BLaER1 treated with 17β-estradiol and CSF1 and Interleukin-3, amounts not matched to agents 10 nM and 100 nM (cell line): ENCODE results near the gene TSEN54.

ENCODE experiments used
- H3K27ac ChIP-seq, 11 experiments: shearing (Covaris generic); formaldehyde crosslinking; 2 replicates each; pipeline ENCODE4 v1.8.1; 2022
- H3K27me3 ChIP-seq, 11 experiments: shearing (Covaris generic); formaldehyde crosslinking; 2 replicates each; pipeline ENCODE4 v1.8.1; 2022
- H3K36me3 ChIP-seq, 11 experiments: shearing (Covaris generic); formaldehyde crosslinking; 2 replicates each; pipeline ENCODE4 v1.8.1; 2022
- H3K4me1 ChIP-seq, 10 experiments: shearing (Covaris generic); formaldehyde crosslinking; 2 replicates each; pipeline ENCODE4 v1.8.1; 2022
- H3K4me2 ChIP-seq, 11 experiments: shearing (Covaris generic); formaldehyde crosslinking; 2 replicates each; pipeline ENCODE4 v1.8.1; 2022
- H3K4me3 ChIP-seq, 10 experiments: shearing (Covaris generic); formaldehyde crosslinking; 2 replicates each; pipeline ENCODE4 v1.8.1; 2022
- H3K9ac ChIP-seq, 11 experiments: shearing (Covaris generic); formaldehyde crosslinking; 2 replicates each; pipeline ENCODE4 v1.8.1; 2022
- H3K9me3 ChIP-seq, 11 experiments: shearing (Covaris generic); formaldehyde crosslinking; replicated peaks in 1 of 11; 2 replicates each; pipeline ENCODE4 v1.8.1; 2022
- H4K20me1 ChIP-seq, 11 experiments: shearing (Covaris generic); formaldehyde crosslinking; 2 replicates each; pipeline ENCODE4 v1.8.1; 2022
- Cebpa-rat ChIP-seq, 11 experiments: shearing (Covaris generic); IDR thresholded peaks; 2 replicates each; pipeline ENCODE4 v1.8.1; 2022

The TSEN54 gene

GRCh38 chr17:75525806-75526554 lies 9.7 kb downstream of the TSEN54 start:
- H3K27ac ChIP-seq, result peak overlapping the region in 10 of 11 experiments; percentile 35 to 64 (median 58); a peak in 17 of 22 replicates
- peaks cover 12 to 40% (median 33%) of the 10 kb centered on the region in 10 experiments; a peak in 19 of 20 replicates for H3K4me1 ChIP-seq
- peaks cover 10 to 17% (median 16%) of the 10 kb centered on the region in 11 experiments; a peak in 21 of 22 replicates for H3K27me3 ChIP-seq
- H4K20me1 ChIP-seq, result peaks cover 0 to 64% (median 28%) of the 10 kb centered on the region in 11 experiments; a peak in 19 of 22 replicates
- H3K9me3 ChIP-seq, result no peaks in the 10 kb centered on the region
- H3K36me3 ChIP-seq, result peaks cover 22 to 35% (median 28%) of the 10 kb centered on the region in 11 experiments
- TF ChIP-seq Cebpa-rat (IDR thresholded peaks at IDR 0.05), result peak in 2 of 11 experiments; percentile 19 to 27; a peak in 1 of 22 replicates
- peak overlapping the region; percentile 61 to 85 (median 77) for H3K9ac ChIP-seq
- H3K4me2 ChIP-seq, result peak overlapping the region; percentile 94 to 100 (median 99)
- peak overlapping the region; percentile 69 to 90 (median 86) for H3K4me3 ChIP-seq

GRCh38 chr17:75526555-75527270 lies 10.4 kb downstream of the TSEN54 start:
- peaks cover 0 to 65% (median 33%) of the 10 kb centered on the region in 11 experiments; a peak in 19 of 22 replicates for H4K20me1 ChIP-seq
- no peak overlapping the region for H3K27ac ChIP-seq
- no peaks in the 10 kb centered on the region for H3K9me3 ChIP-seq
- no peak for TF ChIP-seq Cebpa-rat (IDR thresholded peaks at IDR 0.05)
- peaks cover 12 to 48% (median 40%) of the 10 kb centered on the region in 10 experiments; a peak in 19 of 20 replicates for H3K4me1 ChIP-seq
- peak overlapping the region; percentile 61 to 85 (median 77); a peak in 18 of 22 replicates for H3K9ac ChIP-seq
- peaks cover 15 to 27% (median 21%) of the 10 kb centered on the region in 11 experiments; a peak in 21 of 22 replicates for H3K36me3 ChIP-seq
- H3K4me2 ChIP-seq, result peak overlapping the region; percentile 94 to 100 (median 99)
- H3K27me3 ChIP-seq, result peaks cover 10 to 17% (median 16%) of the 10 kb centered on the region in 11 experiments; a peak in 21 of 22 replicates
- peak overlapping the region; percentile 69 to 90 (median 86) for H3K4me3 ChIP-seq

- peaks cover 0 to 45% (median 18%) of the 10 kb centered on the region in 11 experiments; a peak in 16 of 22 replicates for H4K20me1 ChIP-seq
- H3K27ac ChIP-seq, result no peak overlapping the region
- no peak overlapping the region for H3K4me3 ChIP-seq
- H3K36me3 ChIP-seq, result peaks cover 0 to 18% (median 4%) of the 10 kb centered on the region in 11 experiments; a peak in 9 of 22 replicates
- H3K27me3 ChIP-seq, result peaks cover 8 to 12% (median 12%) of the 10 kb centered on the region in 11 experiments; a peak in 21 of 22 replicates
- peaks cover 31 to 54% (median 47%) of the 10 kb centered on the region in 10 experiments for H3K4me1 ChIP-seq
- no peaks in the 10 kb centered on the region for H3K9me3 ChIP-seq
- H3K4me2 ChIP-seq, result peak overlapping the region in 8 of 11 experiments; percentile 33 to 68 (median 52); a peak in 16 of 22 replicates
- no peak for TF ChIP-seq Cebpa-rat (IDR thresholded peaks at IDR 0.05)
- H3K9ac ChIP-seq, result peak overlapping the region in 5 of 11 experiments; percentile 2 to 28 (median 9); a peak in 3 of 22 replicates
Measured at GRCh38 chr17:75530837-75531720, 14.8 kb downstream of the TSEN54 start.

GRCh38 chr17:75531721-75532072 lies 15.4 kb downstream of the TSEN54 start:
- Histone ChIP-seq H3K4me3 (no peak overlapping the region), H3K27ac (no peak overlapping the region), H3K9ac (0 out of 22 replicates have a peak overlapping the region, but pooled peaks of 2 of the 11 experiments have one; percentile 2 to 9), H3K9me3 (no peaks in the 10 kb centered on the region), H3K27me3 (peaks cover 1 to 6% (median 5%) of the 10 kb centered on the region in 11 experiments; a peak in 19 of 22 replicates), H3K4me2 (peak overlapping the region in 7 of 11 experiments; percentile 33 to 68 (median 52); a peak in 13 of 22 replicates), H4K20me1 (peaks cover 0 to 39% (median 12%) of the 10 kb centered on the region in 11 experiments; a peak in 15 of 22 replicates), H3K36me3 (peaks cover 0 to 18% (median 4%) of the 10 kb centered on the region in 11 experiments; a peak in 9 of 22 replicates), H3K4me1 (peaks cover 25 to 52% (median 42%) of the 10 kb centered on the region in 10 experiments)
- TF ChIP-seq Cebpa-rat (IDR thresholded peaks at IDR 0.05), result no peak

- Histone ChIP-seq H4K20me1 (peaks cover 0 to 30% (median 9%) of the 10 kb centered on the region in 11 experiments; a peak in 13 of 22 replicates), H3K4me2 (peak overlapping the region; percentile 69 to 87 (median 79)), H3K4me3 (peak overlapping the region in 2 of 10 experiments; percentile 21 to 28; a peak in 2 of 20 replicates), H3K36me3 (peaks cover 0 to 22% (median 4%) of the 10 kb centered on the region in 11 experiments; a peak in 9 of 22 replicates), H3K4me1 (peaks cover 20 to 49% (median 37%) of the 10 kb centered on the region in 10 experiments), H3K9ac (peak overlapping the region; percentile 14 to 61 (median 45); a peak in 19 of 22 replicates), H3K27me3 (no peaks in the 10 kb centered on the region), H3K27ac (peak overlapping the region in 9 of 11 experiments; percentile 14 to 67 (median 49); a peak in 17 of 22 replicates), H3K9me3 (no peaks in the 10 kb centered on the region)
- TF ChIP-seq Cebpa-rat (IDR thresholded peaks at IDR 0.05), result no peak
Measured at GRCh38 chr17:75535119-75535537, 18.8 kb downstream of the TSEN54 start.

- Histone ChIP-seq H3K9me3 (no peaks in the 10 kb centered on the region), H3K4me2 (peak overlapping the region; percentile 69 to 87 (median 79)), H4K20me1 (peaks cover 0 to 26% (median 9%) of the 10 kb centered on the region in 11 experiments; a peak in 13 of 22 replicates), H3K9ac (peak overlapping the region in 6 of 11 experiments; percentile 16 to 61 (median 54); a peak in 8 of 22 replicates), H3K4me3 (no peak overlapping the region), H3K27ac (peak overlapping the region in 8 of 11 experiments; percentile 14 to 67 (median 50); a peak in 13 of 22 replicates), H3K4me1 (peaks cover 22 to 45% (median 35%) of the 10 kb centered on the region in 10 experiments), H3K27me3 (no peaks in the 10 kb centered on the region), H3K36me3 (peaks cover 0 to 22% (median 4%) of the 10 kb centered on the region in 11 experiments; a peak in 9 of 22 replicates)
- TF ChIP-seq Cebpa-rat (IDR thresholded peaks at IDR 0.05), result no peak
Measured at GRCh38 chr17:75535871-75536270, 19.5 kb downstream of the TSEN54 start.

GRCh38 chr17:75536366-75536765 lies 20.0 kb downstream of the TSEN54 start:
- H3K9me3 ChIP-seq, result no peaks in the 10 kb centered on the region
- peak overlapping the region in 2 of 11 experiments; percentile 16 to 55; a peak in 1 of 22 replicates for H3K9ac ChIP-seq
- peak overlapping the region in 6 of 11 experiments; percentile 69 to 87 (median 82); a peak in 10 of 22 replicates for H3K4me2 ChIP-seq
- H3K4me3 ChIP-seq, result no peak overlapping the region
- peaks cover 26 to 44% (median 34%) of the 10 kb centered on the region in 10 experiments for H3K4me1 ChIP-seq
- no peaks in the 10 kb centered on the region for H3K27me3 ChIP-seq
- no peak for TF ChIP-seq Cebpa-rat (IDR thresholded peaks at IDR 0.05)
- H3K36me3 ChIP-seq, result peaks cover 0 to 22% (median 4%) of the 10 kb centered on the region in 11 experiments; a peak in 9 of 22 replicates
- peak overlapping the region in 3 of 11 experiments; percentile 42 to 67 (median 63); a peak in 2 of 22 replicates for H3K27ac ChIP-seq
- peaks cover 0 to 26% (median 4%) of the 10 kb centered on the region in 11 experiments; a peak in 8 of 22 replicates for H4K20me1 ChIP-seq
